IPS-NIHi7 (cell line): Measurements from ENCODE around the gene FGF18.
A peak's percentile ranks its signal among the peaks of the same experiment; 100 is the strongest.
"Not testable (repeated sequence)": the region's sequence is repeated elsewhere in the genome, so short reads cannot be mapped to it uniquely, and the experiment has no call there.

Experiments
- DNase-seq: peaks from one replicate; pipeline ENCODE4 v3.0.0; 2012; ENCODE audit warnings: mixed read lengths; ENCODE audit errors: extremely low spot score

FGF18 gene

DNA sequence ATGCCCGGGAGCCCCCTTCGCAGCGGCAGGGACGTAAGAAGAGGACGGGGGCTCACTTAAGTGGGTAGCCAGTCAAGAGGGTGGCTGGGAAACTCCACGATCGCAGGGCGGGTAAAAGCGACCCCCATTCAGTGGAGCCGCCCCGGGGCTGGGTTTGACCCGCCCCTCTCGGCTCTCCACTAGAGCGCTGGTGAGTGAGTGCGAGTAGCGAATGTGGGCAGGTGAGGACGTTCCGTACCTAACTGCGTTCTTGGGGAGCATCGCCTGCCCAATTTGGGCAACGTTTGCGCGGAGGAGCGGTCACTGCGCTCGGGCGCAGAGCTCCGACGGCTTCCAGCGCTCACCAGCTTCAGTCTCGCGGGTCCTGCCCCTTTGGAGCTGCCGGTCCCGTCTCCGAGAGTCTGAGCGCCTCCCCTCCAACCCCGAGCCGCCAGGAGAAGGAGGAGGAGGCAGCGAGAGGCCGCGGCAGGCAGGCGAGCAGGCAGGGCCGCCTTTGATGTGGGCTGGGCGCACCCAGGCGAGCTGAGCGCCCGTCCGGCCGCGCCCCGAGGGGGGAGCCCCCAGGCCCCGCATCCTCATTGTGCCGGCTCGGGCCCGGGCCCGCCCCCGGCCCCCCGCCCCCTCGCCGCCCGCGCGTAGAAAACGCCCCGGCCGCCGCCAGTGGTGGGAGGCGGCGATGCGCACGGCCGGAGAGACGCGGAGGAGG lies at the start of gene FGF18:
FGF18 (plus strand) TSS at position 666 of the 706 bp plus-strand sequence. CDS start 553 bp downstream, outside the sequence.
- peak; percentile 65 for DNase-seq

GRCh38 chr5:171369898-171370297 lies 49.5 kb upstream of the FGF18 start:
- DNase-seq = no peak

DNA sequence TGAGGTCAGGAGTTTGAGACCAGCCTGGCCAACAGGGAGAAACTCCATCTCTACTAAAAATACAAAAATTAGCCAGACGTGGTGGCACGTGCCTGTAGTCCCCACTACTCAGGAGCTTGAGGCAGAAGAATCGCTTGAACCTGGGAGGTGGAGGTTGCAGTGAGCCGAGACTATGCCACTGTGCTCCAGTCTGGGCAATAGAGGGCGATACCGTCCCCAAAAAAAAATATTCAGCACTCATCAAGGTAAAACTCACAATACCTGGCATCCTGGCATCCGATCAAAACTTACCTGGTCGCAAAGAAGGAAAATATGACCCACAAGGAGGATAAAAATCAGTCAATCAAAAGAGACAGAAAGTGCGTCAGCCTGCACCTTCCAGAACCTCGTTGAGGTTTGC lies 48.6 kb upstream of the FGF18 start:
- DNase-seq = not testable (repeated sequence)

DNA sequence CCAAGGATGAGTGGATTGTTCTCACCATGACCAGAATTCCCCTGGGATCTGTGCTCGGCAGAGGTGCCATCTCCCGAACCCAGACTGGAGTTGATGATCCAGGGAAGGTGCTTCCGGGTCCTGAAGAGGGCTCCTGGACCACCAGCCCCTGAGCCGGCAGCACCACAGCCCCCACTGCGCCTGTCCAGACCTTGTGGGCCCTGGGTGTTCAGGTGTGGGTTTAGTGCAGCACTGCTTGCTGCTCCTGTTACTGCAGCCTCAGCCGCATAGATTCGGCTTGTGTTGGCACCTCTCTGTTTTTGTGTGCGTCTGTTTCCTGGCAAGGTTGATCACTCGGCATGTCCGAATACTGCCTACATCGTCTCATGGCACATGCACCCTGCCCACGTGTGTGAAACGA lies 48.1 kb upstream of the FGF18 start:
- DNase-seq = no peak

- no peak for DNase-seq
These were observed 39.5 kb upstream of the FGF18 start for GRCh38 chr5:171379961-171380360.

- not testable (repeated sequence) for DNase-seq
These were observed 35.0 kb upstream of the FGF18 start for GRCh38 chr5:171384416-171384815.

- not testable (repeated sequence) for DNase-seq
These were observed 34.4 kb upstream of the FGF18 start for GRCh38 chr5:171384999-171385398.

DNA sequence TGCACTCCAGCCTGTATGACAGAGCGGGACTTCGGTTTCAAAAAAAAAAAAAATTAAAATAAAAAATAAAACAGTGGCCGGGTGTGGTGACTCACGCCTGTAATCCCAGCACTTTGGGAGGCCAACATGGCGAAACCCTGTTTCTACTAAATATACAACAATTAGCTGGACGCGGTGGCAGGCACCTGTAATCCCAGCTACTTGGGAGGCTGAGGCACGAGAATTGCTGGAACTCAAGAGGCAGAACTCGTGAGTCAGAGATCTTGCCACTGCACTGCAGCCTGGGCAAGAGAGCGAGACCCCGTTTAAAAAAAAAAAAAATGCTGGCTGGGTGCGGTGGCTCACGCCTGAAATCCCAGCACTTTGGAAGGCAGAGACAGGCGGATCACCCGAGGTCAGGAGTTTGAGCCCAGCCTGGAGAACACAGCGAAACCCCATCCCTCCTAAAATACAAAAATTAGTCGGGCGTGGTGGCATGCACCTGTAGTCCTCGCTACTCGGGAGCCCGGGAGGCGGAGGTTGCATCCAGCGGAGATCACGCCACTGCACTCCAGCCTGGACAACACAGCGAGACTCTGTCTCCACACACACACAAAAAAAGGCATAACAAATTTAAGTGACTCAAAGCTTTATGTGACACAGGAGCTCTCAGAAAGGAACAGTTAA lies 33.3 kb upstream of the FGF18 start:
- DNase-seq = no peak

DNA sequence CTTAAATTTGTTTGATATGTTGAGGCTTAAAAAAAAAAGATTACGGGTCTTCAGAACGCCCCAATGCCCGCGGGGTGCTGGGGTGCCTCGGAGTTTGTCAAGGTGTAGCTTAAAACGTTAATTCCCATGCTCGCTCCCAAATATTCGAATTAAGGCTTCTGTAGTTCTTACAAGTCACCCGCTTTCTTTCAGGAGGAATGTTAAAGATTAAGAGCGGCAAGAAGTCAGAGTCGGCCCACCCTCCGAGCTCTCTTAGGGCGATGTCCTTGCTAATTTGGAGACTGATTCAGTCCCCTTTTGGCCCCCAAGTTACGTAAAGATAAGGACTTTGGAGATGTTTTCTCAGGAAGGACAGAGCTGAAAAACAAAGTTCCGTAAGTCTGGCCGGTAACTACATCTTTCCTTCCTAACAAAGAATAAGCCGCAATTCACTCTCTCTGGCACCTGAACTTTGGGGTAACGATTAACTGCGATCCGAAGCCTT lies 32.5 kb upstream of the FGF18 start:
- DNase-seq = peak; percentile 29

GRCh38 chr5:171387345-171387969 lies 32.0 kb upstream of the FGF18 start, which contains the start of gene NPM1:
Gene NPM1 (plus strand): TSS chr5:171387849. CDS start chr5:171387949, 100 bp downstream.
- DNase-seq = peak; percentile 99

DNA sequence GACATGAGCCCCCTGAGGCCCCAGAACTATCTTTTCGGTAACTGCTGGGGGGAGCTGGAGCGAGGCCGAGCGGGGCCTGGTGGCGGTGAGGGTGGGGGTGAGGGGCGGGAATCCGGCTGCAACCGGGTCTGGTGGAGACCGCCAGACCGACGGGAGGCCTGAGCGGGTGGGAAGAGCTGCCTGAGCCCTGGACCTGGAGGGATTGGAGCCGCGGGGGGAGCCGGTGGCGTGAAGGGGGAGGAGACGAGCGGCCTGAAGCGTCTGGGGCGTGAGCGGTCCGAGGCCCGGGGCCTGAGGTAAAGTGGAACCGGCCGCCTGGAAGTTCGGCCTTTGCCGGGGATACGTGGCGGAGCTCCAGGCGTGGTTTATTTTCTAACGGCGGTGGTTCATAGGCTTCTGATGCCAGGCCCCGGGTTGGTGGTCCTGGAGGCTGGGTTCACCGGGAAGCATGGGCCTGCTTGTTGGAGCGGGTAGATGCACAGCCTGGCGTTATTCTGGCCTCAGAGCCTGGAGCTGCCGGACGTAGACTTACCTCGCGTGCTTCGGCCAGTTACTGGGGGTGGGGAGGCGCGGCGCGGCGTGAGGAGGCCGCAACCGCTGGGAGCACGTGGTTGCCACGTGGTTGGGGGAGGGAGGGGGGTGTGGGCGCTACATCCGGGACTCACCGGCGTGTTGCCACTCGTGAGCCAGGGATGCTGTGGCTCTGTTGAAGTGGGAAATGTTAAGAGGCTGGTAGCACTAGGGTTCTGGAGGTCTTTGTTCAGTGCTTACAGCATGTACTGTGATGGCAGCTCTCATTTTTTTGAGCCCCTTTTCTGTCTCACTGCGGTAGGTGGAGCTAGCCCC lies 31.3 kb upstream of the FGF18 start:
- peak; percentile 54 for DNase-seq

- DNase-seq = no peak
These were observed 30.7 kb upstream of the FGF18 start for GRCh38 chr5:171388816-171389168.

- DNase-seq = no peak
These were observed 28.4 kb upstream of the FGF18 start for GRCh38 chr5:171390883-171391677.

- no peak for DNase-seq
These were observed 27.4 kb upstream of the FGF18 start for GRCh38 chr5:171391996-171392577.

DNA sequence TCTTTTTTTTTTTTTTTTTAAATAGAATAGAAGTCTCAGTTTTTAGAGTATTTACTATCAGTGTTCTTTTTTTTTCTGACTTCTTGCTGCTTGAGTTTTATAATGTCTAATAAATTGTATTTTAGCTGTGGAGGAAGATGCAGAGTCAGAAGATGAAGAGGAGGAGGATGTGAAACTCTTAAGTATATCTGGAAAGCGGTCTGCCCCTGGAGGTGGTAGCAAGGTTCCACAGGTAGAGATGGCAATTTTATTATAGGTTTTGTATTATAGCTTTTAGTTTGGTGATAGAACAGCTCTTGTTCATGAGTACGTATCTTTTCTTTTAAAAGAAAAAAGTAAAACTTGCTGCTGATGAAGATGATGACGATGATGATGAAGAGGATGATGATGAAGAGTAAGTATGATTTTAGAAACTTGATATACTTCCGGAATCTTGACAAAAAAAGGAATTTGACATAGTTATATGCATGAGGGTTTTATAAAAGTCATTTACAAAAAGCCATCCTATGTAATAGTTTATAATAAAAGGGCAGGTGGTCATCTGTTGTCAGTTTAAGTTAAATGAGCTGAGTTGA lies 26.8 kb upstream of the FGF18 start:
- DNase-seq = no peak

DNA sequence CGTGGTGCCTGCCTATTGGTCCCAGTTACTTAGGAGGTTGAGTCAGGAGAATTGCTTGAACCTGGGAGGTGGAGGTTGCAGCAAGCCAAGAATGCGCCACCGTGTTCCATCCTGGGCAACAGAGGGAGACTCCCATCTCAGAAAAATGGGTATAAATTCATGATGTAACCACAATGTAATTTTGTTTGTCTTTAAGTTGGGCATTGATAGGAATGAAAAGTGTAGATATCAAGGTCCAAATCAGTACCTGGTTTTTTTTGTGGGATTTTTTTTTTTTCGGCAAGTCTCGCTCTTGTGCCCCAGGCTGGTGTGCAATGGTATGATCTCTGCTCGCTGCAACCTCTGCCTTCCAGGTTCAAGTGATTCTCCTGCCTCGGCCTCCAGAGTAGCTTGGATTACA lies 24.4 kb upstream of the FGF18 start:
- no peak for DNase-seq

- DNase-seq = not testable (repeated sequence)
These were observed 22.9 kb upstream of the FGF18 start for GRCh38 chr5:171396583-171396982.

GRCh38 chr5:171397190-171397589 lies 22.3 kb upstream of the FGF18 start:
- no peak for DNase-seq

GRCh38 chr5:171397599-171397998 lies 21.8 kb upstream of the FGF18 start:
- DNase-seq = no peak

- not testable (repeated sequence) for DNase-seq
These were observed 20.8 kb upstream of the FGF18 start for GRCh38 chr5:171398660-171399059.
